ENCODE data around the gene YPEL2.

Gene YPEL2

GRCh38 chr17:59376506-59376905 is 45.1 kb downstream of the YPEL2 start:
- H3K36me3 ChIP-seq (ENCODE audit: control insufficient read depth in 2 of 2, insufficient read depth in 1 of 2, low read length in 2 of 2) = no peaks in the 10 kb centered on the region
- POLR2A ChIA-PET = no interaction called here
- CTCF ChIA-PET = interaction anchor here (1.1 kb wide), 1 partner anchor 47 kb away, joined by 3 read pairs; no protein-coding TSS in a partner anchor
- no peak overlapping the region for H3K4me3 ChIP-seq (ENCODE audit: low read depth, low read length)
- TF ChIP-seq, protein P1, sequence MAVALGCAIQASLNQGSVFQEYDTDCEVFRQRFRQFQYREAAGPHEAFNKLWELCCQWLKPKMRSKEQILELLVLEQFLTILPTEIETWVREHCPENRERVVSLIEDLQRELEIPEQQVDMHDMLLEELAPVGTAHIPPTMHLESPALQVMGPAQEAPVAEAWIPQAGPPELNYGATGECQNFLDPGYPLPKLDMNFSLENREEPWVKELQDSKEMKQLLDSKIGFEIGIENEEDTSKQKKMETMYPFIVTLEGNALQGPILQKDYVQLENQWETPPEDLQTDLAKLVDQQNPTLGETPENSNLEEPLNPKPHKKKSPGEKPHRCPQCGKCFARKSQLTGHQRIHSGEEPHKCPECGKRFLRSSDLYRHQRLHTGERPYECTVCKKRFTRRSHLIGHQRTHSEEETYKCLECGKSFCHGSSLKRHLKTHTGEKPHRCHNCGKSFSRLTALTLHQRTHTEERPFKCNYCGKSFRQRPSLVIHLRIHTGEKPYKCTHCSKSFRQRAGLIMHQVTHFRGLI (tag by site-specific recombination; IDR thresholded peaks at IDR 0.05) = no peak
- 0 out of 2 replicates have a peak, but pooled peaks have one; percentile 31 for TF ChIP-seq ZNF169 (tag by site-specific recombination; IDR thresholded peaks at IDR 0.05)
- no peak overlapping the region for H3K27ac ChIP-seq (ENCODE audit: extremely low read depth, low read depth, low read length)
- peaks cover 10% of the 10 kb centered on the region for H3K4me1 ChIP-seq (ENCODE audit: control insufficient read depth, insufficient read depth, low read length)
- no peaks in the 10 kb centered on the region for H3K9me3 ChIP-seq (ENCODE audit: control insufficient read depth, insufficient read depth, low read depth, low read length)

DNA sequence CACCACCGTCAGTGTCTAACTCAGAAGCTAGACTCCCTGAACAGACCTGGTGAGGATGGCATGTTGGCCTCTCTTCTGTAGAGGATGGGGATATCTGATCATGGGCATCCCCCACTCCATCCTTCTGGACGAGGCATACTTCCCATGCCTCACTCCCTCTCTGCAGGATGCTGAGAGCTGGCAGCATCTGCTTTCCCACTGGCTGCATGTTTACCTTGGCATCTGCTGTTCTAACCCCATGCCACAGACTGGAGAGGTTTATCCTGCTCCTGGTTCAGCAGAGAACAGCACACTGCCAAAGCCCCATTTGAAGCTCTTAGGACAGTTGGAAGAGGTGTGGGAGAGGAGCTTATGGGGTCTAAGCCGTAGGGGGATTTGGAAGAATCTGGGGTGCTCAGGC is 46.0 kb downstream of the YPEL2 start:
- no peak overlapping the region for H3K27ac ChIP-seq (ENCODE audit: extremely low read depth, low read depth, low read length)
- ChIA-PET POLR2A (no interaction called here), CTCF (interaction anchor here (1.8 kb wide), 1 partner anchor 48 kb away, joined by 6 read pairs; no protein-coding TSS in a partner anchor)
- H3K4me1 ChIP-seq (ENCODE audit: control insufficient read depth, insufficient read depth, low read length) = peaks cover 1% of the 10 kb centered on the region
- no peak overlapping the region for H3K4me3 ChIP-seq (ENCODE audit: low read depth, low read length)
- no peaks in the 10 kb centered on the region for H3K36me3 ChIP-seq (ENCODE audit: control insufficient read depth in 2 of 2, insufficient read depth in 1 of 2, low read length in 2 of 2)
- H3K9me3 ChIP-seq (ENCODE audit: control insufficient read depth, insufficient read depth, low read depth, low read length) = no peaks in the 10 kb centered on the region
- no peak for TF ChIP-seq ZNF600 (tag by site-specific recombination; IDR thresholded peaks at IDR 0.05)
- peak; percentile 10; the same call in 1 of the 2 replicates for TF ChIP-seq ZNF341 (tag by site-specific recombination; IDR thresholded peaks at IDR 0.05; ENCODE audit: low read depth)

DNA sequence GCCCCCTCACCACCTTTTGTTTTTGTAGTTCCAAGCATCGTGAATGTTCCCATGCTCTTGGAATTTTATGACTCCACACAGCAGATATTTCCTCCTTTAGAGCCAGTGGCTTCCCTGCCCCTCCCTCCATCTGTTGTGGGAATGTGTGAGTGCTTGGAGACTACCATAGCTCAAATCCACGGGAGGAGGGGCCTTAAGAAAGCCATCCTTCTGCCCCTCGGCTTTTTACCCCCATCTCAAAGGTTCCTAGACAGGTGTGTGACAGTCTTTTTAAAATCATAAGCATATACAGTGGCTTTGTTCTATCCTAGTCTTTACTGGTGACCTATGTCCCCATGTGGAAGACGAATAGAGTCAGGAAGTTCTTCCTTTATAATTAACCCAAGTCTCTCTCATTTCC is 47.2 kb downstream of the YPEL2 start:
- ChIA-PET POLR2A (interaction anchor here (0.6 to 1.1 kb wide), 2 partner anchors 13 to 1818 kb away, joined by 3 to 4 read pairs; no protein-coding TSS in a partner anchor), CTCF (interaction anchor here (1.0 to 1.8 kb wide), 2 partner anchors 49 to 62 kb away, joined by 3 to 6 read pairs; no protein-coding TSS in a partner anchor)
- no peak overlapping the region for H3K4me3 ChIP-seq (ENCODE audit: low read depth, low read length)
- no peaks in the 10 kb centered on the region for H3K9me3 ChIP-seq (ENCODE audit: control insufficient read depth, insufficient read depth, low read depth, low read length)
- H3K36me3 ChIP-seq (ENCODE audit: control insufficient read depth in 2 of 2, insufficient read depth in 1 of 2, low read length in 2 of 2) = no peaks in the 10 kb centered on the region
- no peaks in the 10 kb centered on the region for H3K4me1 ChIP-seq (ENCODE audit: control insufficient read depth, insufficient read depth, low read length)
- TF ChIP-seq ZNF692 (tag by site-specific recombination; IDR thresholded peaks at IDR 0.05) (no peak), ZNF521 (tag by site-specific recombination; IDR thresholded peaks at IDR 0.05) (no peak), ZNF146 (tag by site-specific recombination; IDR thresholded peaks at IDR 0.05) (no peak), ZNF239 (tag by site-specific recombination; IDR thresholded peaks at IDR 0.05) (no peak), SP2 (tag by site-specific recombination; IDR thresholded peaks at IDR 0.05) (no peak), ZNF366 (tag by site-specific recombination; conservative IDR thresholded peaks at IDR 0.05) (no peak), MYNN (tag by site-specific recombination; IDR thresholded peaks at IDR 0.05; ENCODE audit: borderline replicate concordance) (no peak), ZNF792 (tag by site-specific recombination; IDR thresholded peaks at IDR 0.05) (no peak), ZNF157 (tag by site-specific recombination; IDR thresholded peaks at IDR 0.05) (no peak), ZFP3 (tag by site-specific recombination; IDR thresholded peaks at IDR 0.05; ENCODE audit: low read depth) (no peak), ZNF433 (tag by site-specific recombination; IDR thresholded peaks at IDR 0.05; ENCODE audit: low read depth) (no peak), SALL2 (tag by site-specific recombination; IDR thresholded peaks at IDR 0.05; ENCODE audit: borderline replicate concordance) (no peak), SP3 (tag by site-specific recombination; IDR thresholded peaks at IDR 0.05) (no peak), OVOL3 (tag by site-specific recombination; IDR thresholded peaks at IDR 0.05) (no peak), ZNF768 (tag by site-specific recombination; IDR thresholded peaks at IDR 0.05) (no peak), ZNF830 (tag by site-specific recombination; IDR thresholded peaks at IDR 0.05; ENCODE audit: low read depth) (no peak), KLF7 (tag by site-specific recombination; IDR thresholded peaks at IDR 0.05; ENCODE audit: borderline replicate concordance) (no peak), ZNF555 (tag by site-specific recombination; conservative IDR thresholded peaks at IDR 0.05) (no peak)
- TF ChIP-seq, protein P1 (tag by site-specific recombination; IDR thresholded peaks at IDR 0.05) = no peak
- TF ChIP-seq, protein P2, sequence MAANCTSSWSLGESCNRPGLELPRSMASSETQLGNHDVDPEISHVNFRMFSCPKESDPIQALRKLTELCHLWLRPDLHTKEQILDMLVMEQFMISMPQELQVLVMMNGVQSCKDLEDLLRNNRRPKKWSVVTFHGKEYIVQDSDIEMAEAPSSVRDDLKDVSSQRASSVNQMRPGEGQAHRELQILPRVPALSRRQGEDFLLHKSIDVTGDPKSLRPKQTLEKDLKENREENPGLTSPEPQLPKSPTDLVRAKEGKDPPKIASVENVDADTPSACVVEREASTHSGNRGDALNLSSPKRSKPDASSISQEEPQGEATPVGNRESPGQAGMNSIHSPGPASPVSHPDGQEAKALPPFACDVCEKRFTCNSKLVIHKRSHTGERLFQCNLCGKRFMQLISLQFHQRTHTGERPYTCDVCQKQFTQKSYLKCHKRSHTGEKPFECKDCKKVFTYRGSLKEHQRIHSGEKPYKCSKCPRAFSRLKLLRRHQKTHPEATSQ (tag by site-specific recombination; IDR thresholded peaks at IDR 0.05) = no peak
- no peak overlapping the region for H3K27ac ChIP-seq (ENCODE audit: extremely low read depth, low read depth, low read length)

Data from HEK293 (cell line).